SU-DHL-6 (cell line): ENCODE measurements around the gene IFNL2.

Experiments used
- CTCF ChIP-seq: fragments of 200-600 bp; sonication (generic); IDR thresholded peaks from one replicate; pipeline ENCODE4 v1.5.1; 2017; ENCODE audit warnings: antibody characterized with exemption, mild to moderate bottlenecking, low read length, moderate library complexity; ENCODE audit not compliant: insufficient read depth, poor library complexity, severe bottlenecking
- EZH2phosphoT487 ChIP-seq: fragments of 200-600 bp; sonication (generic), shearing (Covaris generic); conservative IDR thresholded peaks from 2 replicates; pipeline ENCODE4 v1.6.1; 2018; ENCODE audit warnings: mild to moderate bottlenecking, antibody characterized with exemption, low read length, moderate library complexity, mixed read lengths

DNA sequence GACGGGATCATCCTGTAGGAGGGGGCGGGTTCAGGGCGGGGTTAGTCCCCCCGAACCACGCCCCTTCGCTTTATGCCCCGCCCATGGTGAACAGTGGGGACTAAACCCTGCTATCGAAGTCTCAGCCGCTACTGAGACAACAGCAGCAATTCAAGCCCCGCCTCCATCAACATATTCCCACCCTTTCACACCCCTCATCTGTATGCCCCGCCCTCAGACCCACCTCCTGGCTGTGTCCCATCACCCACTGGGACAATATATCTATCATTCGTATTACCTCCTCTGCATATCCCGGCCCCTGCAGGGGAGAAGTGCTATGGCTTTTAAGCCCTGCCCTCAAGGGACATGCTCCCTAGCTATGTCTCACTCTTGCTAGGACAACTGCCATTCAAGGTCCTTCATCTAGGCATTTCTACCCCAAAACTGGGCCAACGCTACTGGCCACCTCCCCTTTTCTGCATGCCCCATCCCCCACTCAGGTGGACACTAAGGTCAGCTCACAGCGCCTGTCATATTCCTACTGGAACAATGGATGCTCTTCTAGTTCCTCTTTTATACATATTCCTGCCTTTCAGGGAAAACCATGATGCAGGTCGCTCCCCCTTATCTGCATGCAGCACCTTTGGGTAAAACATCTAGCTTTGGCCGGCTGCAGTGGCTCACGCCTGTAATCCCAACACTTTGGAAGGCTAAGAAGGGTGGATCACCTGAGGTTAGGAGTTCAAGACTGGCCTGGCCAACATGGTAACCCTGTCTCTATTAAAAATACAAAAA, 40.5 kb downstream of the IFNL2 start:
- TF ChIP-seq CTCF (no peak), EZH2phosphoT487 (no peak)
